ENCODE results near the gene PROM1.

The PROM1 gene

GRCh38 chr4:16116019-16116418 is 32.2 kb upstream of the PROM1 start:
- Histone ChIP-seq H3K36me3 (ENCODE audit: low read length) (no peaks in the 10 kb centered on the region), H3K27me3 (ENCODE audit: low read length) (no peaks in the 10 kb centered on the region), H3K9me2 (replicated peaks; ENCODE audit: insufficient read depth, low read length) (no peaks in the 10 kb centered on the region), H3K79me2 (ENCODE audit: insufficient read depth, low read length) (no peaks in the 10 kb centered on the region), H3K27ac (ENCODE audit: low read depth, low read length) (no peak overlapping the region), H3K9ac (ENCODE audit: low read length) (no peak overlapping the region), H2AFZ (ENCODE audit: low read depth, low read length, severe bottlenecking) (no peak overlapping the region), H3F3A (ENCODE audit: insufficient read depth) (no peaks in the 10 kb centered on the region), H4K20me1 (ENCODE audit: low read depth, low read length) (no peaks in the 10 kb centered on the region), H3K4me3 (ENCODE audit: insufficient read depth, low read length, poor library complexity, severe bottlenecking) (no peak overlapping the region), H3K9me3 (ENCODE audit: insufficient read depth, low read length) (no peaks in the 10 kb centered on the region), H3K4me2 (ENCODE audit: low read depth, low read length, poor library complexity, severe bottlenecking) (no peak overlapping the region)
- TF ChIP-seq CTCF (IDR thresholded peaks at IDR 0.05; ENCODE audit: insufficient read depth, low read length, poor library complexity, severe bottlenecking) (no peak), EZH2phosphoT487 (conservative IDR thresholded peaks at IDR 0.05; ENCODE audit: low read length) (no peak)

DNA sequence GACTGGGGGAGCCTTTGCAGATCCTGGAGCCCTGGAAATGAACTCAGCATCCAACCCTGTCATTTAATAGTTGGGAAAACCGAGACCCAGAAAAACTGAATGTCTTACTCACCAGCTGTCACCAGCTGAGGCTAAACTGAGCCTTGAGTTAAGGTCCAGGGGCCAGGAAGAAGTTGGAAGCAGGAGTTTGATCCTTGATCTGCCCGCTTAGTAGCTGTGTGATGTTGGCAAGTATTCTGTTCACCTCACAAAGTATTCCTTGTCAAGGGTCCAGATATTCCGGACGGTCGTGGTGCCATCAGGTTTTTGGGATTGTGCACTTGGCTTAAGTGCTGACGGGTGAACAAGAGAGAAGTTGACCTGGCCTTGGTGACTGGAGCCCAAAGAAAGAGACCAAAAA is 30.7 kb upstream of the PROM1 start:
- Histone ChIP-seq H4K20me1 (ENCODE audit: low read depth, low read length) (no peaks in the 10 kb centered on the region), H3K9ac (ENCODE audit: low read length) (no peak overlapping the region), H3K79me2 (ENCODE audit: insufficient read depth, low read length) (no peaks in the 10 kb centered on the region), H3K9me3 (ENCODE audit: insufficient read depth, low read length) (no peaks in the 10 kb centered on the region), H3K4me3 (ENCODE audit: insufficient read depth, low read length, poor library complexity, severe bottlenecking) (no peak overlapping the region), H3K9me2 (replicated peaks; ENCODE audit: insufficient read depth, low read length) (no peaks in the 10 kb centered on the region), H3F3A (ENCODE audit: insufficient read depth) (no peaks in the 10 kb centered on the region), H3K36me3 (ENCODE audit: low read length) (no peaks in the 10 kb centered on the region), H2AFZ (ENCODE audit: low read depth, low read length, severe bottlenecking) (no peak overlapping the region), H3K4me2 (ENCODE audit: low read depth, low read length, poor library complexity, severe bottlenecking) (no peak overlapping the region), H3K27me3 (ENCODE audit: low read length) (no peaks in the 10 kb centered on the region), H3K27ac (ENCODE audit: low read depth, low read length) (no peak overlapping the region)
- no peak for TF ChIP-seq EZH2phosphoT487 (conservative IDR thresholded peaks at IDR 0.05; ENCODE audit: low read length)
- TF ChIP-seq CTCF (IDR thresholded peaks at IDR 0.05; ENCODE audit: insufficient read depth, low read length, poor library complexity, severe bottlenecking) = no peak

GRCh38 chr4:16113741-16114140 is 29.9 kb upstream of the PROM1 start:
- Histone ChIP-seq H3K79me2 (ENCODE audit: insufficient read depth, low read length) (no peaks in the 10 kb centered on the region), H2AFZ (ENCODE audit: low read depth, low read length, severe bottlenecking) (no peak overlapping the region), H3K27ac (ENCODE audit: low read depth, low read length) (no peak overlapping the region), H3K4me3 (ENCODE audit: insufficient read depth, low read length, poor library complexity, severe bottlenecking) (no peak overlapping the region), H4K20me1 (ENCODE audit: low read depth, low read length) (no peaks in the 10 kb centered on the region), H3K9me2 (replicated peaks; ENCODE audit: insufficient read depth, low read length) (no peaks in the 10 kb centered on the region), H3K9ac (ENCODE audit: low read length) (no peak overlapping the region), H3K4me2 (ENCODE audit: low read depth, low read length, poor library complexity, severe bottlenecking) (no peak overlapping the region), H3F3A (ENCODE audit: insufficient read depth) (no peaks in the 10 kb centered on the region), H3K9me3 (ENCODE audit: insufficient read depth, low read length) (no peaks in the 10 kb centered on the region), H3K36me3 (ENCODE audit: low read length) (no peaks in the 10 kb centered on the region), H3K27me3 (ENCODE audit: low read length) (no peaks in the 10 kb centered on the region)
- TF ChIP-seq CTCF (IDR thresholded peaks at IDR 0.05; ENCODE audit: insufficient read depth, low read length, poor library complexity, severe bottlenecking) (no peak), EZH2phosphoT487 (conservative IDR thresholded peaks at IDR 0.05; ENCODE audit: low read length) (no peak)

- Histone ChIP-seq H3K9me3 (ENCODE audit: insufficient read depth, low read length) (no peaks in the 10 kb centered on the region), H3K27ac (ENCODE audit: low read depth, low read length) (no peak overlapping the region)
- TF ChIP-seq CTCF (IDR thresholded peaks at IDR 0.05; ENCODE audit: insufficient read depth, low read length, poor library complexity, severe bottlenecking) = no peak
Measured at GRCh38 chr4:16111533-16111932, 27.7 kb upstream of the PROM1 start.

More at GRCh38 chr4:16111533-16111932, 27.7 kb upstream of the PROM1 start:
- Histone ChIP-seq H3K4me2 (ENCODE audit: low read depth, low read length, poor library complexity, severe bottlenecking) (no peak overlapping the region), H3F3A (ENCODE audit: insufficient read depth) (no peaks in the 10 kb centered on the region), H3K9ac (ENCODE audit: low read length) (no peak overlapping the region), H3K36me3 (ENCODE audit: low read length) (no peaks in the 10 kb centered on the region), H3K27me3 (ENCODE audit: low read length) (no peaks in the 10 kb centered on the region), H2AFZ (ENCODE audit: low read depth, low read length, severe bottlenecking) (no peak overlapping the region), H3K9me2 (replicated peaks; ENCODE audit: insufficient read depth, low read length) (no peaks in the 10 kb centered on the region), H3K4me3 (ENCODE audit: insufficient read depth, low read length, poor library complexity, severe bottlenecking) (no peak overlapping the region), H3K79me2 (ENCODE audit: insufficient read depth, low read length) (no peaks in the 10 kb centered on the region), H4K20me1 (ENCODE audit: low read depth, low read length) (no peaks in the 10 kb centered on the region)
